ENCODE results near the gene OR2AG1. TPM values are rescaled to one million over a fixed set of nuclear protein-coding genes. Genes with fewer than 3 reads are reported as not detected.

Gene OR2AG1
- total and polyA plus RNA-seq, 2 experiments from 2014 or later, result not detected

DNA sequence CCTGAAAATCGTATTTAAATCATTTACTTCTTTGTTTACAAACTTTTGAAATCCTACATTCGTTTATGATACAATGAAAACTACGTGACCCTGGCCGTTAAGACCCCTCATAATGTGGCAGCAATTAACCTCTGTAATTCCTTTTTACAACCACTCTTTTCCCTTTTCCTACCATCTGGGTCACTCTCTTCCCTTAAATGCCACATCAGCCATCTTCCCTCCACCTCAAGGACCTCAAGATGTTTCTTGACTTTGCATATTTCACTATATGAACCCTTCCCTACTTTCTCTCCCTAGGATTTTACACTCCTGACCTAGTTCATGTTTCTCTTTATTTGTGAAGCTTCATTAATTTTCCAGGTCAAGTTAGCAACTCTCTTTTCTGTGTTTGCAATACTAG, 37.8 kb upstream of the OR2AG1 start:
- Histone ChIP-seq H3K4me3 (no peak overlapping the region), H3K79me2 (ENCODE audit: insufficient read depth) (no peaks in the 10 kb centered on the region), H3K27me3 (replicated peaks; ENCODE audit: insufficient read depth) (peaks cover 7% of the 10 kb centered on the region; the same call in 1 of the 2 replicates), H3K9me3 (ENCODE audit: low read depth) (no peaks in the 10 kb centered on the region), H3K9ac (no peak overlapping the region), H3K4me2 (ENCODE audit: unreplicated experiment) (no peak overlapping the region), H3K36me3 (ENCODE audit: low read depth) (no peaks in the 10 kb centered on the region), H3F3A (ENCODE audit: insufficient read depth) (no peaks in the 10 kb centered on the region), H2AFZ (no peak overlapping the region), H3K9me2 (ENCODE audit: insufficient read depth) (no peaks in the 10 kb centered on the region), H4K20me1 (ENCODE audit: insufficient read depth) (no peaks in the 10 kb centered on the region), H3K27ac (no peak overlapping the region), H3K4me1 (ENCODE audit: insufficient read depth) (no peaks in the 10 kb centered on the region)
- no peak for DNase-seq
- TF ChIP-seq EZH2phosphoT487 (IDR thresholded peaks at IDR 0.05; ENCODE audit: insufficient read depth, low read depth) (no peak), EZH2 (IDR thresholded peaks at IDR 0.05; ENCODE audit: insufficient read depth, poor library complexity, severe bottlenecking) (no peak)
- WGBS, 2 experiments (ENCODE audit: low coverage in 1 of 2, low lambda C conversion rate in 2 of 2, missing lambda C conversion rate in 2 of 2), result 52 to 58% methylated on average over 4 of the region's 4 CpGs
- in situ Hi-C loops (cut with MboI), result no loop called here

DNA sequence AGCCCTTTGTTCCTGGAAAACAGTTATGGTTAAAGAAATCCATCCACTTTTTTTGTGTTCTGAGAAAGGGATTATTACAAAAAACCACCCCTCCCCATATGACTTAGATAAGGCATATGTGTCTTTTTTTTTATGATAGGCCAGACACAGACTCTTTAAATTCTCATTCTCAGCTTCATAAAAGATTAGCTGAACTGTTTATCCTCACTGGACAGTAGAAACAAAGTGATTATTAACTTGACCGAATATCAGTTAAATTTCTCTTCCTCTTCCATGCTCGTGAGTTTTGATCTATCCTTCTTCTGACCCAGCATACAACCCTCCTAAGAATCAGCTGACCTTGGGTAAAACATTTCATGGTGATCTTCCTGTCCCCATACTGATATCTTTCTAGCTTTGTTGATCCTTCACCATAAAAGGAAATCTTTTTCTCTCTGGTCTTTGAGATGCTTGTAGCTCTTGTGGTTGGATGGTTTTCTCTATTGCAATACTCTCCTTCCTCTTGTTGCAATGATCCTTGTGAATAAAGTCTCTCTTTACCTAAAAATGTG, 37.3 kb upstream of the OR2AG1 start:
- in situ Hi-C loops (cut with MboI), result no loop called here
- no peak for TF ChIP-seq EZH2phosphoT487 (IDR thresholded peaks at IDR 0.05; ENCODE audit: insufficient read depth, low read depth)
- TF ChIP-seq EZH2 (IDR thresholded peaks at IDR 0.05; ENCODE audit: insufficient read depth, poor library complexity, severe bottlenecking), result no peak
- no peak overlapping the region for H3K27ac ChIP-seq
- H3K79me2 ChIP-seq (ENCODE audit: insufficient read depth), result no peaks in the 10 kb centered on the region
- H3K36me3 ChIP-seq (ENCODE audit: low read depth), result no peaks in the 10 kb centered on the region
- peaks cover 7% of the 10 kb centered on the region; the same call in 1 of the 2 replicates for H3K27me3 ChIP-seq (replicated peaks; ENCODE audit: insufficient read depth)
- no peak overlapping the region for H3K4me2 ChIP-seq (ENCODE audit: unreplicated experiment)
- H3F3A ChIP-seq (ENCODE audit: insufficient read depth), result no peaks in the 10 kb centered on the region
- DNase-seq, result no peak
- H3K9me2 ChIP-seq (ENCODE audit: insufficient read depth), result no peaks in the 10 kb centered on the region
- no peak overlapping the region for H2AFZ ChIP-seq
- 64 to 73% methylated on average over 2 of the region's 2 CpGs for WGBS, 2 experiments (ENCODE audit: low coverage in 1 of 2, low lambda C conversion rate in 2 of 2, missing lambda C conversion rate in 2 of 2)
- no peak overlapping the region for H3K4me3 ChIP-seq
- no peaks in the 10 kb centered on the region for H3K4me1 ChIP-seq (ENCODE audit: insufficient read depth)
- H3K9ac ChIP-seq, result no peak overlapping the region
- no peaks in the 10 kb centered on the region for H4K20me1 ChIP-seq (ENCODE audit: insufficient read depth)
- H3K9me3 ChIP-seq (ENCODE audit: low read depth), result no peaks in the 10 kb centered on the region

DNA sequence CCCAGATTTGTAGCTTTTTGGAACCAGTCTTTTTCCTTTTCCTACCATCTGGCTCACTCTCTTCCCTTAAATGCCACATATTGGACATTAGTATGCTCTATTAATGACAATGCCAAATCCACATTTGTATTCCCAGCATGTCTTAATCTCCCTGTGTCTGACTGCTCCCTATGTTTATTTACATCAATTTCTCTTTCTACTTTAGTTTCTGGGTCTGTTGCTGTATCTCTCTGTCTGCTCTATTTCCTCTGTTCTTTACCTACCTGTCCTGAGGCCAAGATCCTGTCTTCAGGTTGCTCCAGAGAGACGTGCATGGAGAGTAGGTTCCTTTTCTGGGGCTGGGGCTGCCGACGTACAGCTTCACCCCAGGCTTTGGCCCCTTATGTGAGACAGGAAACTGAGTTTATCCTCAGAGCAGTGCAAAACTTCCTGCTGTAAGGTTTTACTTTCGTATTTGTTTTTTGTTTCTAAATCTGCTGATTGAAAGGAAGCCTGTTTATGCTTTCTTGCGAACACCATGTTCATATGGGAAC, 36.7 kb upstream of the OR2AG1 start:
- no peaks in the 10 kb centered on the region for H3K4me1 ChIP-seq (ENCODE audit: insufficient read depth)
- no peak overlapping the region for H3K4me3 ChIP-seq
- no peak for DNase-seq
- H3F3A ChIP-seq (ENCODE audit: insufficient read depth), result no peaks in the 10 kb centered on the region
- in situ Hi-C loops (cut with MboI), result no loop called here
- H3K27ac ChIP-seq, result no peak overlapping the region
- H3K4me2 ChIP-seq (ENCODE audit: unreplicated experiment), result no peak overlapping the region
- no peak for TF ChIP-seq EZH2phosphoT487 (IDR thresholded peaks at IDR 0.05; ENCODE audit: insufficient read depth, low read depth)
- TF ChIP-seq EZH2 (IDR thresholded peaks at IDR 0.05; ENCODE audit: insufficient read depth, poor library complexity, severe bottlenecking), result no peak
- no peaks in the 10 kb centered on the region for H3K36me3 ChIP-seq (ENCODE audit: low read depth)
- 61 to 62% methylated on average over 5 of the region's 5 CpGs for WGBS, 2 experiments (ENCODE audit: low coverage in 1 of 2, low lambda C conversion rate in 2 of 2, missing lambda C conversion rate in 2 of 2)
- H3K9me2 ChIP-seq (ENCODE audit: insufficient read depth), result no peaks in the 10 kb centered on the region
- no peaks in the 10 kb centered on the region for H4K20me1 ChIP-seq (ENCODE audit: insufficient read depth)
- H3K9ac ChIP-seq, result no peak overlapping the region
- H3K79me2 ChIP-seq (ENCODE audit: insufficient read depth), result no peaks in the 10 kb centered on the region
- no peak overlapping the region for H2AFZ ChIP-seq
- H3K9me3 ChIP-seq (ENCODE audit: low read depth), result no peaks in the 10 kb centered on the region
- H3K27me3 ChIP-seq (replicated peaks; ENCODE audit: insufficient read depth), result peaks cover 7% of the 10 kb centered on the region; the same call in 1 of the 2 replicates

- in situ Hi-C loops (cut with MboI), result no loop called here
- no peaks in the 10 kb centered on the region for H4K20me1 ChIP-seq (ENCODE audit: insufficient read depth)
- TF ChIP-seq EZH2phosphoT487 (IDR thresholded peaks at IDR 0.05; ENCODE audit: insufficient read depth, low read depth), result no peak
- TF ChIP-seq EZH2 (IDR thresholded peaks at IDR 0.05; ENCODE audit: insufficient read depth, poor library complexity, severe bottlenecking), result no peak
These were observed 36.2 kb upstream of the OR2AG1 start for GRCh38 chr11:6746626-6747025.

More at GRCh38 chr11:6746626-6747025, 36.2 kb upstream of the OR2AG1 start:
- Histone ChIP-seq H3F3A (ENCODE audit: insufficient read depth) (no peaks in the 10 kb centered on the region), H3K4me2 (ENCODE audit: unreplicated experiment) (no peak overlapping the region), H3K27ac (no peak overlapping the region), H3K9me2 (ENCODE audit: insufficient read depth) (no peaks in the 10 kb centered on the region), H3K9ac (no peak overlapping the region), H2AFZ (no peak overlapping the region), H3K27me3 (replicated peaks; ENCODE audit: insufficient read depth) (peaks cover 7% of the 10 kb centered on the region; the same call in 1 of the 2 replicates), H3K36me3 (ENCODE audit: low read depth) (no peaks in the 10 kb centered on the region), H3K4me1 (ENCODE audit: insufficient read depth) (no peaks in the 10 kb centered on the region), H3K79me2 (ENCODE audit: insufficient read depth) (no peaks in the 10 kb centered on the region), H3K9me3 (ENCODE audit: low read depth) (no peaks in the 10 kb centered on the region), H3K4me3 (no peak overlapping the region)
- DNase-seq, result no peak
- WGBS, 2 experiments (ENCODE audit: low coverage in 1 of 2, low lambda C conversion rate in 2 of 2, missing lambda C conversion rate in 2 of 2), result 33 to 36% methylated on average over 1 of the region's 1 CpG

Measured in GM23248 (cell line).